HepG2 (cell line): ENCODE results near the gene CCT5. TPM values are rescaled to one million over a fixed set of nuclear protein-coding genes. Genes with fewer than 3 reads are reported as not detected.
"Not testable (repeated sequence)": the region's sequence is repeated elsewhere in the genome, so short reads cannot be mapped to it uniquely, and the experiment has no call there.

Experiments used
- ATAC-seq: fragments of 200-7000 bp; cut with Tn5 transposase; 3 replicates; pipeline ENCODE4 v1.9.1; 2020; ENCODE audit warnings: mild to moderate bottlenecking, moderate library complexity
- BruUV-seq: library from RNA; stranded (reverse); fragments of 400-500 nt; replicated peaks from 2 replicates; lab custom pipeline; 2021; lab: Mats Ljungman, UMichigan
- CTCF ChIA-PET: fragments of 300-600 bp; formaldehyde crosslinking; extraction: SDS; loops from one replicate; lab custom pipeline; 2021; ENCODE audit warnings: low total read pairs, inconsistent platforms, low intra/inter-chr PET ratio; lab: Yijun Ruan, JAX
- POLR2A ChIA-PET: fragments of 350-600 bp; sonication (Branson Sonifier 250); formaldehyde crosslinking; loops from one replicate; lab custom pipeline; 2020; ENCODE audit warnings: antibody characterized with exemption, inconsistent platforms; lab: Yijun Ruan, JAX
- DNase-seq: peaks from one replicate; pipeline ENCODE4 v3.0.0-alpha.2; 2015; ENCODE audit warnings: low spot score
- FAIRE-seq: peaks from 3 replicates; lab custom pipeline; 2011; peaks lifted over from hg19 to GRCh38; lab: Jason Lieb, UNC
- H2AFZ ChIP-seq: one replicate; pipeline ENCODE4 v1.6.1; 2011; ENCODE audit warnings: low read length, inconsistent platforms
- H3K27ac ChIP-seq: fragments of 300-600 bp; 3 replicates; pipeline ENCODE4 v1.8.0; 2011; ENCODE audit warnings: mixed run types, mild to moderate bottlenecking, mixed read lengths, low read length, inconsistent platforms; ENCODE audit not compliant: insufficient read depth; ENCODE audit errors: extremely low read length
- H3K27me3 ChIP-seq, 2 experiments: fragments of 200-600 bp in 1 of 2; 2 replicates in 1 of 2; 3 replicates in 1 of 2; pipeline versions ENCODE4 v1.6.0 to v1.8.0; 2011; ENCODE audit warnings: low read length in 2 of 2, mild to moderate bottlenecking in 2 of 2, moderate library complexity in 2 of 2, inconsistent platforms in 1 of 2; ENCODE audit not compliant: insufficient read depth in 2 of 2, control insufficient read depth in 1 of 2
- H3K36me3 ChIP-seq, 2 experiments: fragments of 200-600 bp in 1 of 2; replicated peaks in 1 of 2; 2 replicates in 1 of 2; 3 replicates in 1 of 2; pipeline versions ENCODE4 v1.5.1 to v1.8.0; 2011; ENCODE audit warnings: low read length in 2 of 2, inconsistent platforms in 1 of 2; ENCODE audit not compliant: insufficient read depth in 2 of 2, control insufficient read depth in 1 of 2
- H3K4me1 ChIP-seq: 2 replicates; pipeline ENCODE4 v1.5.1; 2012; ENCODE audit warnings: low read length, inconsistent platforms; ENCODE audit not compliant: insufficient read depth
- H3K4me2 ChIP-seq: 2 replicates; pipeline ENCODE4 v1.6.0; 2011; ENCODE audit warnings: low read depth, low read length, inconsistent platforms
- H3K4me3 ChIP-seq, 3 experiments: fragments of 200-600 bp in 1 of 3; sonication (generic), shearing (Covaris generic) in 1 of 3; replicated peaks in 1 of 3; 2 replicates each; pipeline ENCODE4 v1.5.1; 2011 to 2016; ENCODE audit warnings: low read length in 3 of 3, inconsistent platforms in 2 of 3, low read depth in 2 of 3, mild to moderate bottlenecking in 2 of 3, control low read depth in 1 of 3, mixed read lengths in 1 of 3; ENCODE audit not compliant: insufficient read depth in 1 of 3
- H3K79me2 ChIP-seq: one replicate; pipeline ENCODE4 v1.6.1; 2011; ENCODE audit warnings: low read length, inconsistent platforms; ENCODE audit not compliant: insufficient read depth
- H3K9ac ChIP-seq: 2 replicates; pipeline ENCODE4 v1.6.0; 2011; ENCODE audit warnings: mild to moderate bottlenecking, low read depth, low read length, inconsistent platforms; ENCODE audit not compliant: insufficient read depth
- H3K9me3 ChIP-seq: 2 replicates; pipeline ENCODE4 v1.5.1; 2012; ENCODE audit warnings: mild to moderate bottlenecking, low read length
- H4K20me1 ChIP-seq: 2 replicates; pipeline ENCODE4 v1.6.0; 2011; ENCODE audit warnings: inconsistent platforms, mild to moderate bottlenecking, low read length, moderate library complexity; ENCODE audit not compliant: insufficient read depth
- ATAD3A ChIP-seq: sonication (generic); formaldehyde crosslinking; IDR thresholded peaks from 2 replicates; pipeline ENCODE4 v1.4.0; 2020; ENCODE audit warnings: missing genetic modification reagents
- NR2F2 ChIP-seq: IDR thresholded peaks from 2 replicates; pipeline ENCODE4 v1.6.1; 2012; ENCODE audit warnings: low read depth, inconsistent platforms, borderline replicate concordance
- PAX8 ChIP-seq: sonication (generic); formaldehyde crosslinking; IDR thresholded peaks from 2 replicates; pipeline ENCODE4 v1.8.0; 2022; ENCODE audit warnings: mild to moderate bottlenecking, missing genetic modification reagents, borderline replicate concordance
- SNAPC2 ChIP-seq: sonication (generic); formaldehyde crosslinking; IDR thresholded peaks from 2 replicates; pipeline ENCODE4 v1.8.1; 2022; ENCODE audit warnings: mild to moderate bottlenecking, missing genetic modification reagents
- ZBTB33 ChIP-seq: sonication (generic); formaldehyde crosslinking; IDR thresholded peaks from 2 replicates; pipeline ENCODE4 v1.4.0; 2020; ENCODE audit warnings: missing genetic modification reagents
- ZC3H4 ChIP-seq: sonication (generic); formaldehyde crosslinking; IDR thresholded peaks from 2 replicates; pipeline ENCODE4 v1.4.0; 2020; ENCODE audit warnings: missing genetic modification reagents, borderline replicate concordance
- ZNF121 ChIP-seq: sonication (generic); formaldehyde crosslinking; IDR thresholded peaks from 2 replicates; pipeline ENCODE4 v1.5.0; 2020; ENCODE audit warnings: mild to moderate bottlenecking, missing genetic modification reagents
- ZNF160 ChIP-seq: sonication (generic); formaldehyde crosslinking; IDR thresholded peaks from 2 replicates; pipeline ENCODE4 v1.8.0; 2022; ENCODE audit warnings: mild to moderate bottlenecking, inconsistent platforms, missing genetic modification reagents
- ZNF274 ChIP-seq: sonication (generic); formaldehyde crosslinking; IDR thresholded peaks from 2 replicates; pipeline ENCODE4 v1.5.1; 2020; ENCODE audit warnings: mild to moderate bottlenecking, missing genetic modification reagents
- ZNF770 ChIP-seq: sonication (generic); formaldehyde crosslinking; IDR thresholded peaks from 2 replicates; pipeline ENCODE4 v1.5.0; 2020; ENCODE audit warnings: mild to moderate bottlenecking, missing genetic modification reagents
- WGBS: methylation state at CpG from one replicate; pipeline ENCODE4 v1.1.6; 2017; ENCODE audit warnings: low lambda C conversion rate; 5-methylcytosine and 5-hydroxymethylcytosine counted together
- in situ Hi-C: cut with HindIII; loops from 2 replicates; pipeline ENCODE4 v1.10.0; 2017; ENCODE audit warnings: low pct_unique_long_range_greater_than_20kb; ENCODE audit not compliant: extremely low pct_ligation_motif_present
- intact Hi-C: fragments of 100-400 bp; cut with micrococcal nuclease; formaldehyde crosslinking; loops from one replicate; pipeline ENCODE4 v1.10.0; 2022; ENCODE audit not compliant: unreplicated experiment
- polyA plus RNA-seq, 8 experiments: library from polyadenylated mRNA; depleted of rRNA in 3 of 8; stranded (reverse) in 7 of 8; unstranded in 1 of 8; fragments of >200 nt; fragmentation: Illumina TruSeq in 4 of 8; extraction: Trizol in 4 of 8; gene quantifications; 2 replicates each; pipeline versions ENCODE4 v1.2.1 to v1.2.3, GENCODE V29; 2011 to 2016; ENCODE audit warnings: low read depth in 4 of 8, missing spikeins in 1 of 8, mixed read lengths in 1 of 8; ENCODE audit not compliant: insufficient read depth in 1 of 8
- total RNA-seq, 5 experiments: library from RNA; depleted of rRNA; stranded (reverse); fragments of >200 nt; fragmentation: Illumina TruSeq; extraction: Trizol; gene quantifications; 2 replicates each; pipeline ENCODE4 v1.2.3, GENCODE V29; 2016; ENCODE audit warnings: low read depth in 1 of 5

CCT5 gene
- total and polyA plus RNA-seq, 2 of the 13 experiments (the other 11 are each of a cell fraction or from before 2014, with no cell fraction given) = 319 to 708 TPM

- H3K27me3 ChIP-seq, H3K9me3 ChIP-seq, BruUV-seq, H3K36me3 ChIP-seq, H2AFZ ChIP-seq, DNase-seq, intact Hi-C loops, POLR2A ChIA-PET, H3K9ac ChIP-seq, H3K4me3 ChIP-seq, CTCF ChIA-PET, ATAC-seq, in situ Hi-C loops, FAIRE-seq, H4K20me1 ChIP-seq: not testable (repeated sequence)
- peaks cover 31% of the 10 kb centered on the region for H3K79me2 ChIP-seq
- peak; percentile 73 for TF ChIP-seq ZNF121 (CRISPR knock-in tag)
- peak; percentile 46 for TF ChIP-seq ZNF770
- peaks cover 39% of the 10 kb centered on the region for H3K4me1 ChIP-seq
- peak overlapping the region; percentile 34 for H3K27ac ChIP-seq
- 92% methylated on average over 4 of the region's 4 CpGs for WGBS
- H3K4me2 ChIP-seq = 0 out of 2 replicates have a peak overlapping the region, but pooled peaks have one; percentile 24
Observed at GRCh38 chr5:10247217-10247616, 2.9 kb upstream of the CCT5 start.

- 52% methylated on average over 28 of the region's 29 CpGs for WGBS
- H3K9ac ChIP-seq = peak overlapping the region; percentile 98
- intact Hi-C loops = no loop called here
- peaks cover 45% of the 10 kb centered on the region for H3K79me2 ChIP-seq
- BruUV-seq = no TSS peak
- peak overlapping the region; percentile 80 to 90 (median 85) for H3K4me3 ChIP-seq
- peaks cover 0 to 3% of the 10 kb centered on the region in 2 experiments; a peak in 2 of 5 replicates for H3K36me3 ChIP-seq
- H3K9me3 ChIP-seq = no peaks in the 10 kb centered on the region
- peak overlapping the region; percentile 89 for H3K4me2 ChIP-seq
- POLR2A ChIA-PET = interaction anchor here (1.6 kb wide), 1 partner anchor 10 kb away, joined by 5 read pairs; no protein-coding TSS in a partner anchor
- ATAC-seq = peak; percentile 12
- in situ Hi-C loops = no loop called here
- H3K4me1 ChIP-seq = peaks cover 52% of the 10 kb centered on the region
- no peak overlapping the region for H2AFZ ChIP-seq
- H4K20me1 ChIP-seq = peaks cover 19% of the 10 kb centered on the region
- no peak for FAIRE-seq
- CTCF ChIA-PET = no interaction called here
- H3K27ac ChIP-seq = peak overlapping the region; percentile 98
- no peak for DNase-seq
- peaks cover 0 to 3% of the 10 kb centered on the region in 2 experiments; a peak in 1 of 5 replicates for H3K27me3 ChIP-seq
- TF ChIP-seq ZBTB33 (CRISPR knock-in tag) (peak; percentile 69), PAX8 (CRISPR knock-in tag) (no peak), ZNF274 (CRISPR knock-in tag) (no peak), NR2F2 (no peak), ZC3H4 (CRISPR knock-in tag) (no peak), ATAD3A (CRISPR knock-in tag) (no peak), ZNF770 (peak; percentile 94), ZNF160 (no peak), SNAPC2 (CRISPR knock-in tag) (no peak)
Observed at GRCh38 chr5:10248378-10249260, 1.5 kb upstream of the CCT5 start.
